ENCODE results near the gene GCK.
A peak's percentile ranks its signal among the peaks of the same experiment; 100 is the strongest.

GCK gene

GRCh38 chr7:44189286-44189992 lies at the start of gene GCK:
Gene GCK (minus strand): TSS chr7:44189439. CDS start chr7:44188953, 486 bp downstream.
- intact Hi-C loops (cut with DNase I), result no loop called here
- DNase-seq, result peak in 1 of 10 donors; percentile 62

- intact Hi-C loops (cut with DNase I), result no loop called here
- DNase-seq, result peak in 5 of 10 donors; percentile 37 to 93 (median 56)
These were observed 49.0 kb upstream of the GCK start for GRCh38 chr7:44238116-44238695.

GRCh38 chr7:44237696-44238095 lies 48.5 kb upstream of the GCK start:
- intact Hi-C loops (cut with DNase I), result no loop called here
- DNase-seq, result no peak

GRCh38 chr7:44236333-44236728 lies 47.1 kb upstream of the GCK start:
- intact Hi-C loops (cut with DNase I), result no loop called here

GRCh38 chr7:44235582-44236332 lies 46.5 kb upstream of the GCK start:
- DNase-seq, result no peak
- intact Hi-C loops (cut with DNase I), result no loop called here

More at GRCh38 chr7:44236333-44236728, 47.1 kb upstream of the GCK start:
- DNase-seq, result no peak

GRCh38 chr7:44235066-44235465 lies 45.8 kb upstream of the GCK start:
- DNase-seq, result no peak
- intact Hi-C loops (cut with DNase I), result no loop called here

- DNase-seq, result no peak
- intact Hi-C loops (cut with DNase I), result no loop called here
These were observed 43.9 kb upstream of the GCK start for GRCh38 chr7:44232901-44233715.

GRCh38 chr7:44232396-44232795 lies 43.2 kb upstream of the GCK start:
- intact Hi-C loops (cut with DNase I), result no loop called here
- peak in 1 of 10 donors; percentile 83 for DNase-seq

- peak in 1 of 10 donors; percentile 87 for DNase-seq
- intact Hi-C loops (cut with DNase I), result no loop called here
These were observed 41.8 kb upstream of the GCK start for GRCh38 chr7:44231088-44231487.

- no peak for DNase-seq
- intact Hi-C loops (cut with DNase I), result no loop called here
These were observed 41.0 kb upstream of the GCK start for GRCh38 chr7:44230286-44230685.

GRCh38 chr7:44229546-44230105 lies 40.4 kb upstream of the GCK start:
- DNase-seq, result no peak
- intact Hi-C loops (cut with DNase I), result no loop called here

- intact Hi-C loops (cut with DNase I), result no loop called here
- DNase-seq, result peak in 1 of 10 donors; percentile 53
These were observed 39.5 kb upstream of the GCK start for GRCh38 chr7:44228571-44229350.

- intact Hi-C loops (cut with DNase I), result no loop called here
- DNase-seq, result peak in 3 of 10 donors; percentile 49 to 80 (median 59)
These were observed 38.7 kb upstream of the GCK start for GRCh38 chr7:44227911-44228310.

GRCh38 chr7:44226396-44226753 lies 37.1 kb upstream of the GCK start:
- intact Hi-C loops (cut with DNase I), result no loop called here

GRCh38 chr7:44225566-44226395 lies 36.5 kb upstream of the GCK start:
- peak in 4 of 10 donors; percentile 30 to 87 (median 82) for DNase-seq
- intact Hi-C loops (cut with DNase I), result no loop called here

More at GRCh38 chr7:44226396-44226753, 37.1 kb upstream of the GCK start:
- peak in 4 of 10 donors; percentile 27 to 67 (median 64) for DNase-seq

- intact Hi-C loops (cut with DNase I), result no loop called here
- peak in 4 of 10 donors; percentile 23 to 77 (median 51) for DNase-seq
These were observed 35.8 kb upstream of the GCK start for GRCh38 chr7:44224974-44225565.

GRCh38 chr7:44224080-44224973 lies 35.1 kb upstream of the GCK start:
- intact Hi-C loops (cut with DNase I), result no loop called here
- DNase-seq, result peak in 5 of 10 donors; percentile 7 to 73 (median 59)

All from posterior cingulate gyrus (tissue), 11 donors.